Measurements from ENCODE around the gene GPC5.
"Not testable (repeated sequence)": the region's sequence is repeated elsewhere in the genome, so short reads cannot be mapped to it uniquely, and the experiment has no call there.

GPC5 gene

GRCh38 chr13:92719868-92720267 lies 1321.4 kb downstream of the GPC5 start:
- DNase-seq, result no peak

GRCh38 chr13:92721620-92722019 lies 1323.2 kb downstream of the GPC5 start:
- DNase-seq, result no peak

- no peak for DNase-seq
These were observed 1328.7 kb downstream of the GPC5 start for GRCh38 chr13:92727118-92727517.

- DNase-seq, result no peak
These were observed 1335.6 kb downstream of the GPC5 start for GRCh38 chr13:92734068-92734467.

GRCh38 chr13:92734545-92734944 lies 1336.1 kb downstream of the GPC5 start:
- DNase-seq, result no peak

GRCh38 chr13:92735909-92736308 lies 1337.5 kb downstream of the GPC5 start:
- no peak for DNase-seq

- DNase-seq, result no peak
These were observed 1340.9 kb downstream of the GPC5 start for GRCh38 chr13:92739306-92739818.

GRCh38 chr13:92743992-92744391 lies 1345.6 kb downstream of the GPC5 start:
- no peak for DNase-seq

- DNase-seq, result no peak
These were observed 1346.8 kb downstream of the GPC5 start for GRCh38 chr13:92745258-92745657.

- not testable (repeated sequence) for DNase-seq
These were observed 1354.3 kb downstream of the GPC5 start for GRCh38 chr13:92752705-92753104.

- DNase-seq, result no peak
These were observed 1363.3 kb downstream of the GPC5 start for GRCh38 chr13:92761710-92762109.

- DNase-seq, result no peak
These were observed 1369.0 kb downstream of the GPC5 start for GRCh38 chr13:92767468-92767867.

GRCh38 chr13:92768602-92769001 lies 1370.2 kb downstream of the GPC5 start:
- no peak for DNase-seq

- no peak for DNase-seq
These were observed 1370.6 kb downstream of the GPC5 start for GRCh38 chr13:92769046-92769445.

GRCh38 chr13:92775658-92776057 lies 1377.2 kb downstream of the GPC5 start:
- no peak for DNase-seq

- DNase-seq, result no peak
These were observed 1383.7 kb downstream of the GPC5 start for GRCh38 chr13:92781965-92782690.

- DNase-seq, result no peak
These were observed 1404.4 kb downstream of the GPC5 start for GRCh38 chr13:92802776-92803175.

- no peak for DNase-seq
These were observed 1405.9 kb downstream of the GPC5 start for GRCh38 chr13:92804346-92804745.

- no peak for DNase-seq
These were observed 1406.5 kb downstream of the GPC5 start for GRCh38 chr13:92804926-92805325.

- no peak for DNase-seq
These were observed 1407.3 kb downstream of the GPC5 start for GRCh38 chr13:92805766-92806165.

GRCh38 chr13:92806215-92806614 lies 1407.8 kb downstream of the GPC5 start:
- no peak for DNase-seq

GRCh38 chr13:92807353-92807752 lies 1408.9 kb downstream of the GPC5 start:
- no peak for DNase-seq

GRCh38 chr13:92807966-92808365 lies 1409.5 kb downstream of the GPC5 start:
- no peak for DNase-seq

- DNase-seq, result no peak
These were observed 1422.9 kb downstream of the GPC5 start for GRCh38 chr13:92821324-92821723.

- DNase-seq, result no peak
These were observed 1424.6 kb downstream of the GPC5 start for GRCh38 chr13:92823059-92823458.
